NCI-H1092 (cell line): Measurements from ENCODE around the gene LRTM1.

Source experiments
- DNase-seq: peaks from one replicate; lab custom pipeline; 2025; lab: John Stamatoyannopoulos, UW

Gene LRTM1

DNA sequence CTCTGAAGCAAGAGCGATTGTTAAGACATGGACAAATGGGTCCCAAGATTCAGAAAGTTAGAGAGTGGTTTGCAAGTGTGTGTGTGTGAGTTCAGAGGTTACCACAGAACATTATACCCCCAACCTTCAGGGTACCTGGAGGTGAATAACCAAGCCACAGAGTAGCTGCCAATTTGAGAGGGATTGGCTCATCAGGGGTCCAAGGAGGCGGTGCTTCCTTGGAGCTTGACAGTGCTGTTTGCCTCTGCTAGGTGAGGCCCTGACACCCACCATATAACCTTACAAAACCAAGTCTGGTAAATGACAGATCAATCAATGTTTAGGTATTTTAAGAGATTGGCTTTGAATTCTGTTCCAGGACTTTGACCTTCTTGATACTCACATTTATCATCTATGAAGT is 35.7 kb downstream of the LRTM1 start:
- DNase-seq = no peak

DNA sequence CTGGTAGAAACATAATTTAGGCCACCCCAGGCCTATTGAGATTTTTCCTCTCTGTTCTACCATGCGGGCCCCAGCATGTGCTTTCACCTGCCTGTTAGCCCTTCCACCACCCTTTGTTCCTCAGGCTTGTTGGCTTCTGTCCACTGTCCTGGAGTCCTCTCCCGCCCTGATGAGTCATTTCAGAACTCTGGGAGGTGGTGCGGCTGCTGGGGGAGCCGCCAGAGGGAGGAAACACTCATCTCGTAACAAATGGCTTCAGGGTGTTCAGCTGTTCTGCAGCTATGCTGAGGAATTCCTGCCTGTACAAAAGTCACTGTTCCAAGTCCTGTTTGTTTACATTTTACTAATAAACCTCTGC is 36.3 kb downstream of the LRTM1 start:
- no peak for DNase-seq

DNA sequence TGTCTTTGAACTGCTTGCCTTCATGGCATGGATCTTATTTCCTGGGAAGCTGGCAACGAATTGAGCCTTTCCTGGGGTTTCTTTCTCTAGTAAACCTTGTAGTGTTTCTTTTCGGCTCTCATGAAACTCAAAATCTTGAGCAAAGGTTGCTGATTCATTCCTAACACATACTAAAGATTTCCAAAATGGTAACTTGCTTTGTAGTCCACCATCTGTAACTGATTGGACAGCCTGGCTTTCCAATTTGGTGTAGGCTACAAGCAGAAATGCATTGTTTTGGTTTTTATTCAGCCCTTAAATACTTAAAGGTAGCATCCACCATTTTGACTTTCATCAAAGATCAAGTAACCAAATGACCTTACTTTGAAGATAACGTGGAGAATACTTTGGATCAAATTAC is 38.1 kb downstream of the LRTM1 start:
- DNase-seq = no peak

DNA sequence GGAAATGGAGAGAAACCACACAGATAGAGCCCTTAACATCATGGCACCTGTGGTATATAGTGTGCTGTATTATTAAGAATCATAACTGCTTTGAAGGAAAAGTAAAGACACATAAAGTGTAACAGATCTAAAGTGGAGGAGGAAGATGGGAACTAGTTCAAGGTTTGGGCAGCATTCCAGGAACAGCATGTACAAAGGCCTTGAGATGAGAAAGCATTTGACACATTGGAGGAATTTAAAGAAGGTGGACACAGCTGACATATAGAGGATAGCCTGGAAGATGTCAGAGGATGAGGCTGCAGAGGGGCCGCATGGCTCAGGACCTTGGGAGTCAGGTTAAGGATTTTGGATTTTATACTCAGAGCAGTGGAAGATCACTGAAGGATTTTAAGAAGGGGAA is 39.0 kb downstream of the LRTM1 start:
- DNase-seq = no peak

DNA sequence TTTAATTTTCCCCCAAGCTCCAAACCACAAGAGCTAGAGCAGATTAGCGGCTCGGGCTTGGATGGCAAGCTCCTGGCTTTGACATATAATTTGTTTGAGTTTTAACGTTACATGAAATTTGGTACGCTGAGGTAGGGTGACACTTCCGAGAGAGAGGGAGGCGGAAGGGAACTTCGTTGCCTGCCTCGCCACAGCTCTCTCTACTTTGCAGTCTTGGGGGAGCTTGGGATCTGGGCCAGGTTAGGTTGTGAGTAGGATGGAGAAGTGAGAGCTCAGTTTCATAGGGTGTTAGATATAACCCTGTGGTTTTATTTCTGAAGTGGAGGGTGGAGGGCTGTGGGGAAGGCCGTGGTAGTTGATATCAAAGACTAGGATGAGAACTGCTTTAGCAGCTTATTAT is 39.7 kb downstream of the LRTM1 start:
- no peak for DNase-seq

DNA sequence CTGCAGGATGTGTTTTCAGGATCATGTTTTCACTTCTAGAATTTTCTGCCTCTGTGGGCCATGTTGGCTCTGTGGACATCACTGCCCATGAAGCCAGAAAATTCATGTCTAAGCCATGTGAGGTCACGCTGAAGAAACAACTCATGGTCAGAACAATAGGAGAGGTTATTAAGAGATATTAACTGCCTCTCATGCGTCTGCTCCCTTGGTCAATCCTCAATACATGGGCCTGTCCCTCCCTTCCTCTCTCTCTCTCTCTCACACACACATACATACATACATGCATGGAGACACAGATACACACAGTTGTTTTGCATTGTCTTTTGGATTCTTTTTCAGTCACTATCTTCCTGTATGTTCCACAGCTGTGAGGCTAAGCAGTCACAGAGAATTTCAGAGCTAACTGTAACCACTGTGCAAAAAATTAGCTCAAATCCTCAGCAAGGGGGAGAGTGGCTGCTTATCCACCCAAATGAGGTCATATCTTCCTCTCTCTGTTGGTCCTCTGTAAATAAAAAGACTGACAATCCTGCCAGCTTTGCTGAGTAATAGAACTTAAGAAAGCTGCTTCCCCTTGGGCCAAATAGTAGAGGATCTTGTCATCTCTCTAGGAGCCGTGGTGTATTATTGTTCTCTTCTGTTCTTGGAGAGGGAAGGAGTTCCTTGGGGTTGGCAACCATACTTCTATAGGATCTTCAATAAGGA is 45.6 kb downstream of the LRTM1 start:
- no peak for DNase-seq

DNA sequence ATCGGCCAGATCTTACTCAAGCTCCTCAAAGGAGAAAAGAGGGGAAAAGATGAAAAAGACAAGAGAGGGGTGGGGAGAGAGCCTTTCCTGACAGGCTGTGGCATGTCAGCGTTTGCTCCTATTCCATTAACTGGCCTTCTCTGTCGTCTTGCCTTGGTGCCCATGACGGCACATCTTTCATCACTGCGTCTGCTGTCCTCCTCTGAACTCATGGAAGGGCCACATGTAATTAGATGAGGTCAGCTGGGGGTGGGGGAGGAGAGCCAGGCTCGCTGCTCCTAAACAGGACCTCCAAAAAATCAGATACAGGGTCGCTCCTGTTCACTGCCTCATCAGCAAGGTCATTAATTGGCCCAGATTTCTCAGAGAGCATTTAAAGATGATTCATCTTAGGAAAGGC is 49.7 kb downstream of the LRTM1 start:
- DNase-seq = no peak

DNA sequence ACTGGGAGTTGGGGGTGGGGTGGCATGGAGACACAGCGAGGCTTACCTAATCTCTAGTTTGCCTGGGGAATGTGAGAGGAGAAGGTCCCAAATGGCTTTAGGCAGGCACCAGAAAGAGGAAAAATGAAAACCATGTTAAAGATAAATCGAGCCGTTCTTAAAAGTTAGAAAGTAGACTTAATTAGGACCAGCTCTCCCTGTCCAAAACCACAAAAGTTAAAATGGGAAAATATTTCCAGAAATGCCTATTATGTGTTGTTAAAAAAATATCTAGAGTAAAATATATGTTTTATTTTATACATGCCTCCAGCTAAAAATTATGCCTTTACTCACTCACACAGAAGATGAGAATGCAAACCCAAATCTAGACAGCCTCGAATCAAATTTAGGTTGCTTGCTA is 50.1 kb downstream of the LRTM1 start:
- DNase-seq = no peak

DNA sequence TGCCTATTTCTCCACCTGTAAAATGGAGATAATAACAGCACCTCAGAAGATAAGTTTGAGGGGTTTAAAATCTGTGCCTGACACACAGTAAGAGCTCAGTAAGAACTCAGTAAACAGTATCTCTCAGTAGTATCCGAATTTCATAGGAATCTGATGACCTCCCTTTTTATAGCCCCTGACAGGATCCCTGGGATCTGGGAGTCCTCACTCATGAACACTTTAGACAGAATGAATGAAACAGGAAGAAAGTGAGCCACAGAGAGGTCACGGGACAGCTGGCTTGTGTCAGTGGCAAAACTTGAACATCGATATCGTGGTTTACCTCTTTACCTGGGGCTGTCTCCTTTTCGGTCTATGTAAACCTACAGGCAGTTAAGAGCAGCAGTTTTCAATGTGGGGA is 51.2 kb downstream of the LRTM1 start:
- DNase-seq = no peak

DNA sequence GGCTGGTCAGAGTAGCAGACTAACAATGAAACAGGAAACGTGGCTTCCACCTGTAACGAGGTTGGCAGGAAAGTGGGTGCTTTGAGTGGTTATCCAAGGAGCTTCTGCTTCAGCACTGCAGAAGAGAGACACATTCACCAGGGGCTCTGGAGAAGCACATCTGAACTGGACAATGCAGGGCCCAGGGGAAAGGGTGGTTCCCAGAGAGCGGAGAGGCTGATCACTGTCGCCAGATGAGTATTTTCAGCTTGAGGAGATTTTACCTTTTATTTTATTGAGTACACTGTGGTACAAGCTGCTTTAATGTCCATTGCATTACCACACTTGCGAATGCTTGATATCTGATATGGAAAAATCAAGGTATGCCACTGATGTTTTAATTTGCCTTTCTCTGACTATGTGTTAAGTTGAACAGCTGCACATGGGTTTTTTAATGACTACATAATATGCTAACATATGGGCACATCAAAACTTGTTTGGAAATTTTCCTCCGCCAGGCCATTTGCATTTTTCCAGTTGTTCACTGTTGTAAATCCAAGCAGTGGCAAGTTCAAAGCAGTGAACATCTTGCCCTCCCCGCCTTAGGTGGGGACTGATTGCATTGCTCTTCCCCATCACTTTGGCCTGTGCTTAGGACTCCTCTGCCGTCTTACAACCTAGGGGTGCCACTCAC is 52.1 kb downstream of the LRTM1 start:
- DNase-seq = no peak

DNA sequence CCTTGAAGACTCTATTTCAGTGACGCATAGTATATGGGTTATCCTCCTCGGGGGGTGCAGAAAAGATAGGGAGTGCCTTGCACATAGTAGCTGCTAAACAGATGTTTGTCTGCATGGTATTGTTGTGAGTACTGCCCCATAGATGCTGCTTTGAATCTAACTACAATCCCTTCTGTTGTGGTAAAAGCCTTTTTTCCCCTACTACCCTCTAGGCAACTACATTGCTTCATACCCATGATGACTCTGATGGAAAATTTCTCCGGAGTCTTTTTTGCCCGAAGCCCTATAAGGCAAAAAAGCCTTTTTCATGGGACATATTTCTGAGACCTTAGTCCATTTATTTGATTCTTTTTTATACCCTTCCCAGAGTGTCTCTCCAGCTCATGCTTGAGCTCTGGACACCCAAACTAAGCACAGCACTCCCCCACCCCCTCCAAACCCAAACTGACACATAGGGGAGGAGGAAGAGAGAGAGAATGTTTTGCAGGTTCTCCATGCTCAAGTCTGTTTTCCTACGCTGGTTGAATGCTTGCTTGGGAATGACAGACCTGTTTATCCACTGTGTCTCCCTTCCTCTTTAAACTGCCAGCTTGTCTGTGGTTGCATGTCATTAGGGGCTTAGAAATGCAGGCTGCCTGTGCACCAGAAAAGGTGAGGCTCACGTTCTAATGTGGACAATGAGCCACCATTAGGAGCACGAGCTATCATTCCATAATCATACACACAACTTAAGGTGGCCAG is 52.9 kb downstream of the LRTM1 start:
- no peak for DNase-seq

DNA sequence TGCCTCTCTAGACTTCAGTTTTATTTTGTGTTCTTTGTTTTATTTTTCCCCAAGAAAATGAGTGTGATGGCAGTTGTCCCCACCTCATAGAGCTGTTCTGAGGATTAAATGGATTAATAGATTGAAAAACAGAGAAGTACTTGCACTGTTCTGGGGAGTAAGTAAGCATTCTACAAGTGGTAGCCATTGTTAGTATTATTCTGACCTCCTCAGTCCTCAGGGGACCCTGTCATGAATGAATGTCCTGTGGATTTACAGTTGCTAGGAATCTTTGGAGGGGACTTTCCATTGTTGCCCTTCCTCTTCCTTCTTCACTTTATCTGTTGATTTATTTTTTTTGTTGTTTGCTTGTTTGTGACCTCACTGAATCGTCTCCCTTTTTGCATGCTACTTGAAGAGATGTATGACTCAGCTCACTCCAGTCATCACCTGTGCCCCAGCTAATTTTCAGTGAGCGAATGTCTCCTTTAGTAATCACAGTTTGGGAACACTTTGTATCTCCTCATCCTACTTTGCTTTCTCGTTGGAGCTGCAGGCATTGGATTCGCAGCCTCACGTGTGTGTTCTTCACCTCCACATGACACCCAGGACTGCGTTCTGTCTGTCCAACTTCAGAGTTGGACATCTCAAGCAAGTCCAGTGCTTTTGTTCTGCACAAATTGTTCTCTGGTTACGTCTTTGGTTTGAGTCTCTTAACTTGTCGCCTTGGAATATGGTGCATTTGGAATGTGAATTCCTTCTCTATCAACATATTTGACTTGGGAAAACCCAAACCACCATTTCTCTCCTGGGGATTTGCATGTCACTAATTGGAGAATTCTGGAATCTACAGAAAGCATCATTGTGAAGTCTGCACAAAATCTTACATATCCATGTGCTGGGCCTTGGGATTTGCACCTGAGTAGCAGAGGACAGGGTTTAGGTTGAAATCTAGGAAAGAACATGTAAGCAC is 54.5 kb downstream of the LRTM1 start:
- DNase-seq = no peak

DNA sequence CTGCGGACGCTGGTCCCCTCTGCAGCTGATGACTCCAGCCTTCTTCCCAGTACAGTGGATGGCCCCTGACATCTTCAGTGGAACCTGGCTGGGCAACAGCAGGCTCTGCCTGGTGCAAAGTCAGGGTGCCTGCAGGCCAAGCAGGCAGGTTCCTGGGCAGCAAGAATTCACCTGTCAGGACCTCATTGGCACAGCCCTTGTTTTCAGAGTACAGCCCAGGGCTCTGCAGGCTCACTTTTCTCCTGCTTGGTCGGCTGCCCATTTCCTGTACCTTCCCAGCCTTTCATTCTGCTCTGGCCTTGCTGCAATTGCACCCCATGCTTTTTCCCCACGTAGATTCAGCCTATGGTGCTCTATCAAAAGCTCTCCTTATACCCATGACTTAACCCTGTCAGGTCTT is 56.0 kb downstream of the LRTM1 start:
- DNase-seq = no peak

DNA sequence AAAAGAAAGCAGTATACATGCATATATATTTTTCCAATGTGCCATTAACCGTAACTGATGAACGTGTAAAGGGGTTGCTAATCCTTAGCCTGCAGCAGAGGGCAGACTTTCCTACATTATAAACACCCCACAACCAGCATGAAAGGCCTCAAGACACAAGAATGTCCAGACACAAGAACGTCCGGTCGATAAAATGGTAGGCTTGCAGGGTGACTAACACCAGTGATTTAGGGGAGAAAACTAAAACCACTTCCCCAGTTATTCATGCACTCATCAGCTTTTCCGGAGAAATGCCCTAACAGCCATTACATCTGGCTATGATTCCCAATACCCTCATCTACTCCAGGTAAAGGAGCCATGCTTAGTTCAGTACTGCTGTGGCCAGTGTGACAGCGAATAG is 57.4 kb downstream of the LRTM1 start:
- DNase-seq = no peak
